Measurements from ENCODE around the gene UBE4B. TPM values are rescaled to one million over a fixed set of nuclear protein-coding genes. Genes with fewer than 3 reads are reported as not detected.

UBE4B gene
- total RNA-seq, 1 experiment from 2014 or later = 28.1 TPM

DNA sequence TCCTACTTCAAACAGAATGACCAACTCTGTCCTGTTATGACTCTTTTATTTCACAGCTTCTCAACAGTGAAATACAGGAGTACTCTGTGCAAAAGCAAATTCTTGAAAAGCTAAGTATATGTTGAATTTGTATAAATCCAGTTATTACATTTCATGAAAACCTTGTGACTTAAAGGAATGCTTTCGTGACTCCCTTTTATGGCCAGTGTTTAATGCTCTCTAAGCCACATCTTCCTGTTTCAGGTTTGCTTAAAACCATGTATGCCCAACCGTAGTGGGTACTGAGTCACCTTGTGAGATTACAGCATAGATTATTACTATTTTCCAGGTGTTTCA lies 137.4 kb downstream of the UBE4B start:
- Mint-ChIP-seq H3K9me3 (ENCODE audit: low read depth, unreplicated experiment) (no peaks in the 10 kb centered on the region), H3K27me3 (ENCODE audit: unreplicated experiment) (no peaks in the 10 kb centered on the region), H3K4me1 (ENCODE audit: low read depth, unreplicated experiment) (no peaks in the 10 kb centered on the region), H3K4me3 (ENCODE audit: low read depth, unreplicated experiment) (no peak overlapping the region), H3K27ac (ENCODE audit: unreplicated experiment) (no peak overlapping the region), H3K36me3 (ENCODE audit: insufficient read depth, unreplicated experiment) (peaks cover 11% of the 10 kb centered on the region)
- CTCF ChIA-PET = no interaction called here
- no TSS peak for BruUV-seq (replicated peaks)
- DNase-seq = no peak
- intact Hi-C loops (cut with micrococcal nuclease; ENCODE audit: unreplicated experiment) = no loop called here
- TF ChIP-seq, protein P1, sequence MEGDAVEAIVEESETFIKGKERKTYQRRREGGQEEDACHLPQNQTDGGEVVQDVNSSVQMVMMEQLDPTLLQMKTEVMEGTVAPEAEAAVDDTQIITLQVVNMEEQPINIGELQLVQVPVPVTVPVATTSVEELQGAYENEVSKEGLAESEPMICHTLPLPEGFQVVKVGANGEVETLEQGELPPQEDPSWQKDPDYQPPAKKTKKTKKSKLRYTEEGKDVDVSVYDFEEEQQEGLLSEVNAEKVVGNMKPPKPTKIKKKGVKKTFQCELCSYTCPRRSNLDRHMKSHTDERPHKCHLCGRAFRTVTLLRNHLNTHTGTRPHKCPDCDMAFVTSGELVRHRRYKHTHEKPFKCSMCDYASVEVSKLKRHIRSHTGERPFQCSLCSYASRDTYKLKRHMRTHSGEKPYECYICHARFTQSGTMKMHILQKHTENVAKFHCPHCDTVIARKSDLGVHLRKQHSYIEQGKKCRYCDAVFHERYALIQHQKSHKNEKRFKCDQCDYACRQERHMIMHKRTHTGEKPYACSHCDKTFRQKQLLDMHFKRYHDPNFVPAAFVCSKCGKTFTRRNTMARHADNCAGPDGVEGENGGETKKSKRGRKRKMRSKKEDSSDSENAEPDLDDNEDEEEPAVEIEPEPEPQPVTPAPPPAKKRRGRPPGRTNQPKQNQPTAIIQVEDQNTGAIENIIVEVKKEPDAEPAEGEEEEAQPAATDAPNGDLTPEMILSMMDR (IDR thresholded peaks at IDR 0.05; ENCODE audit: unreplicated experiment) = no peak

DNA sequence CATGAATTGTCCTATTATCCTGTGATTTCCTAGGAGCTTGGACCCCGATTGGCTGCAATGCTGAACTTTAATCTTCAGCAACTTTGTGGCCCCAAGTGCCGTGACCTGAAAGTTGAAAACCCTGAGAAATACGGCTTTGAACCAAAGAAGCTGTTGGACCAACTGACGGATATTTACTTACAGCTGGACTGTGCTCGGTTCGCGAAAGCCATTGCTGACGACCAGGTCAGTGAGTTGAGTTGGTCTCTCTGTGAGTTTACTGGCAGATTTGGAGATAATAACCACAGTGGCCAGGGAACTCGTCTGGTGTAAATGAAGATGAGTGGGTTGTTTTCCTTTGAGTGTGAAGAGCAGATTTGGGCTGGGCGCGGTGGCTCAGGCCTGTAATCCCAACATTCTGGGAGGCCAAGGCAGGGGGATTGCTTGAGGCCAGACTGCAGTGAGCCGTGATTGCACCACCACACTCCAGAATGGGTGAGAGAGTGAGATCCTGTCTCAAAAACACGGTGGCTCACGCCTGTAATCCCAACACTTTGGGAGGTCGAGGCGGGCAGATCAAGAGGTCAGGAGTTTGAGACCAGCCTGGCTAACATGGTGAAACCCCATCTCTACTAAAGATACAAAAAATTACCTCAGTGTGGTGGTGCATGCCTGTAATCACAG lies 138.5 kb downstream of the UBE4B start:
- no peak for DNase-seq
- Mint-ChIP-seq H3K4me3 (ENCODE audit: low read depth, unreplicated experiment) (no peak overlapping the region), H3K27ac (ENCODE audit: unreplicated experiment) (no peak overlapping the region), H3K36me3 (ENCODE audit: insufficient read depth, unreplicated experiment) (peaks cover 4% of the 10 kb centered on the region), H3K4me1 (ENCODE audit: low read depth, unreplicated experiment) (no peaks in the 10 kb centered on the region), H3K27me3 (ENCODE audit: unreplicated experiment) (no peaks in the 10 kb centered on the region), H3K9me3 (ENCODE audit: low read depth, unreplicated experiment) (peaks cover 4% of the 10 kb centered on the region)
- BruUV-seq (replicated peaks) = no TSS peak
- CTCF ChIA-PET = no interaction called here
- intact Hi-C loops (cut with micrococcal nuclease; ENCODE audit: unreplicated experiment) = no loop called here
- TF ChIP-seq, protein P1 (IDR thresholded peaks at IDR 0.05; ENCODE audit: unreplicated experiment) = no peak

DNA sequence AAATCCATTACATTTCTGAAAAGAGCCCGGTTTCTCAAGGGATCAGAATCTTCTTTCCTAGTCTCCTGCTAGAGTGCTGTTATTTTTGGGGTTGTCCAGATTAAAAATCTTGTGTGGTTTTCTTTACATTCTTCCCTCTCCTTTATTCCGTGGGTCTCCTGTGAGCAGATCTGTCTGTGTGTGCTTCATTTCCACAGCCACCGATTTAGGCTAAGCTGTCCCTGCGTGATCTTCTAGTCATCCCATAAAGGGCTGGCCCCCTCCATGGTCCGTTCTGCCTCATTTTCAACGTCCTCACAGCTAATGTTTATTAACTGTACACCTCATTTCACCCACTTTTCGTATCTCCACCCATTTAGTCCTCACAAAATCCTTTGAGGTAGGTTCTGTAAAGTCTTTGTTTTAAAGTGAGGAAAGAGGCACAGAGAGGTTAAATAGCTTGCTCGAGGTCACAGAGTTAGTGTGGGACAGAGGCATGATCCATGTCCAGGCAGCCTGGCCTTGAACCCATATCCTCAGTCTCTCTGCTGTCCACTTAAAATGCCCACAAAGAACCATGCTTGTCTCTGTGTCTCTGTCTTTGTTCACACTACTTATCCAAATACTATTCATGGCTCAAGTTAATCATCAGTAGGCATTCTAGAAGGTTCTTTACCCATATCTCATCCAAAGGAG lies 139.4 kb downstream of the UBE4B start:
- Mint-ChIP-seq H3K27me3 (ENCODE audit: unreplicated experiment) (no peaks in the 10 kb centered on the region), H3K4me1 (ENCODE audit: low read depth, unreplicated experiment) (no peaks in the 10 kb centered on the region), H3K36me3 (ENCODE audit: insufficient read depth, unreplicated experiment) (peaks cover 4% of the 10 kb centered on the region), H3K9me3 (ENCODE audit: low read depth, unreplicated experiment) (peaks cover 4% of the 10 kb centered on the region), H3K4me3 (ENCODE audit: low read depth, unreplicated experiment) (no peak overlapping the region), H3K27ac (ENCODE audit: unreplicated experiment) (no peak overlapping the region)
- no TSS peak for BruUV-seq (replicated peaks)
- intact Hi-C loops (cut with micrococcal nuclease; ENCODE audit: unreplicated experiment) = no loop called here
- DNase-seq = no peak
- CTCF ChIA-PET = no interaction called here
- TF ChIP-seq, protein P1 (IDR thresholded peaks at IDR 0.05; ENCODE audit: unreplicated experiment) = no peak

DNA sequence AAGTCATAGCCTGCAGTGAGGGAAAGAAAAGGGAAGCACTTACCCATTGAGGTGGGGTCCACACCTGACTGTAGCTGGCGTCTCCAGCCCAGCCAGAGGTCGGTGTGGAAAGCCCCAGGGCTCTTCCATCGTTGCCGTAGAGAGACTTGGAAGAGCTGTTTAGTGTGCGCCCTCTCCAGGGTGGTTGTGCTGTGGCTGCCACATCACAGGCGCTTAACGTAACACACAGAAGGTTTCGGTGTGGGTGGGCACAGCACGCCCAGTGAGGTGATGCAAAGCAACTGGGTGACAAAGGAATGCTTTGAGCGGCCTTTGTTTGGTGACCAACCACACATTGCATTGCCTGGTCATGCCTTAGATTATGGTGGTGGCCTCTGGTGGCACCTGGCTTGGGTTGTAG lies 140.8 kb downstream of the UBE4B start:
- no peak for DNase-seq
- TF ChIP-seq, protein P1 (IDR thresholded peaks at IDR 0.05; ENCODE audit: unreplicated experiment) = no peak
- Mint-ChIP-seq H3K4me1 (ENCODE audit: low read depth, unreplicated experiment) (no peaks in the 10 kb centered on the region), H3K36me3 (ENCODE audit: insufficient read depth, unreplicated experiment) (peaks cover 4% of the 10 kb centered on the region), H3K4me3 (ENCODE audit: low read depth, unreplicated experiment) (no peak overlapping the region), H3K27ac (ENCODE audit: unreplicated experiment) (no peak overlapping the region), H3K27me3 (ENCODE audit: unreplicated experiment) (no peaks in the 10 kb centered on the region), H3K9me3 (ENCODE audit: low read depth, unreplicated experiment) (peaks cover 4% of the 10 kb centered on the region)
- BruUV-seq (replicated peaks) = no TSS peak
- intact Hi-C loops (cut with micrococcal nuclease; ENCODE audit: unreplicated experiment) = no loop called here
- CTCF ChIA-PET = no interaction called here

Measured in Calu3 (cell line).